IPS-15b (cell line): Measurements from ENCODE around the gene TMEM95.

Source experiments
- H3K27me3 ChIP-seq: one replicate; pipeline ENCODE4 v1.6.1; 2013; ENCODE audit warnings: low read length; ENCODE audit not compliant: control insufficient read depth, insufficient read depth
- H3K36me3 ChIP-seq: one replicate; pipeline ENCODE4 v1.6.1; 2013; ENCODE audit warnings: low read length; ENCODE audit not compliant: control insufficient read depth, insufficient read depth
- H3K4me1 ChIP-seq: one replicate; pipeline ENCODE4 v1.6.1; 2013; ENCODE audit warnings: mild to moderate bottlenecking, low read length; ENCODE audit not compliant: control insufficient read depth, insufficient read depth
- H3K4me3 ChIP-seq: one replicate; pipeline ENCODE4 v1.5.1; 2013; ENCODE audit warnings: low read depth, low read length
- H3K9ac ChIP-seq: one replicate; pipeline ENCODE4 v1.6.1; 2013; ENCODE audit warnings: low read depth, mild to moderate bottlenecking, low read length
- H3K9me3 ChIP-seq: one replicate; pipeline ENCODE4 v1.6.1; 2013; ENCODE audit warnings: mild to moderate bottlenecking, low read length; ENCODE audit not compliant: control insufficient read depth, insufficient read depth

Gene TMEM95

DNA sequence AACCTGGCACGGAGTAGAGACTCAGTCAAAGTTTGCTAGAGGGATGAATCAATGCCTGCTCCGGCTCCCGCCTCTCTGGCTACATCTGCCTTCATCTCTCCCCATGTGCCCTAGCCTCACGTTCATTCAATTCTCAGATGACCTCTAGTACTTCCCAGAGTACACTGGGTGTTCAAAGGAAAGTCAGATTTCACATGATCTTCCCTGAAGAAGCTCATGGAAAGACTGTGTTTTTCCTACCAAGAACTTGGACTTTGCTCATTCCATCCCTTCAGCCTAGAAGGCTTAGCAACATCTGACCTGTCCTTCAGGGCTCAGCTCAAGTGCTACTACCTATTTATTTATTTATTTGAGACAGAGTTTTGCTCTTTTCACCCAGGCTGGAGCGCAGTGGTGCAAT is 14.9 kb downstream of the TMEM95 start:
- Histone ChIP-seq H3K27me3 (no peaks in the 10 kb centered on the region), H3K9me3 (no peaks in the 10 kb centered on the region), H3K4me3 (no peak overlapping the region), H3K9ac (no peak overlapping the region), H3K4me1 (peaks cover 4% of the 10 kb centered on the region), H3K36me3 (no peaks in the 10 kb centered on the region)

DNA sequence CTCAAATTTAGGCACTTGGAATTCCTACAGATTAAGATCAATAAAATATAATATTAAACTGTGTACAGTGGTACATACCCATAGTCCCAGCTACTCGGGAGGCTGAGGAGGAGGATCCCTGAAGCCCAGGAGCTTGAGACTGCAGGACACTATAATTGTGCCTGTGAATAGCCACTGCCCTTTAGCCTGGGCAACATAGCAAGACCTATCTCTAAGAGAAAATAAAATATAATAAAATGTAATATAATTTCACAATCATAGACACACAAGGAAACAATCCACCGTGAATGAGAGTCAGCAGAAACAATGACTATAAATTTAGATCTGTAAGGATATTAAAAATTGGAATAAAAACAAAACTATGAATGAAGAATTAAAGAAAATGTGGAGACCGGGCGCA is 15.9 kb downstream of the TMEM95 start:
- Histone ChIP-seq H3K27me3 (no peaks in the 10 kb centered on the region), H3K36me3 (no peaks in the 10 kb centered on the region), H3K4me1 (peaks cover 4% of the 10 kb centered on the region), H3K9me3 (no peaks in the 10 kb centered on the region), H3K9ac (no peak overlapping the region), H3K4me3 (no peak overlapping the region)

DNA sequence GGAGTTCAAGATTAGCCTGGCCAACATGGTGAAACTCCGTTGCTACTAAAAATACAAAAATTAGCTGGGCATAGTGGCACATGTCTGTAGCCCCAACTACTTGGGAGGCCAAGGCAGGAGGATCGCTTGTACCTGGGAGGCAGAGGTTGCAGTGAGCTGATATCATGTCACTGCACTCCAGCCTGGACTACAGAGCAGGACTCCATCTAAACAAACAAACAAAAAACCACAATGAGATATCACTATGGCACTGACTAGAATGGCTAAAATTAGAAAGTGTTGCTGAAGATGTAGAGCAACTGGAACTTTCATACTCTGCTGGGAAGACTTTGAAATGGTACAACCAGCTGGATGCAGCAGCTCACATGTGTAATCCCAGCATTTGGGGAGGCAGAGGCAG is 19.4 kb downstream of the TMEM95 start:
- H3K4me1 ChIP-seq: no peaks in the 10 kb centered on the region
- H3K4me3 ChIP-seq: no peak overlapping the region
- H3K9me3 ChIP-seq: no peaks in the 10 kb centered on the region
- H3K27me3 ChIP-seq: no peaks in the 10 kb centered on the region
- H3K9ac ChIP-seq: no peak overlapping the region
- H3K36me3 ChIP-seq: no peaks in the 10 kb centered on the region

DNA sequence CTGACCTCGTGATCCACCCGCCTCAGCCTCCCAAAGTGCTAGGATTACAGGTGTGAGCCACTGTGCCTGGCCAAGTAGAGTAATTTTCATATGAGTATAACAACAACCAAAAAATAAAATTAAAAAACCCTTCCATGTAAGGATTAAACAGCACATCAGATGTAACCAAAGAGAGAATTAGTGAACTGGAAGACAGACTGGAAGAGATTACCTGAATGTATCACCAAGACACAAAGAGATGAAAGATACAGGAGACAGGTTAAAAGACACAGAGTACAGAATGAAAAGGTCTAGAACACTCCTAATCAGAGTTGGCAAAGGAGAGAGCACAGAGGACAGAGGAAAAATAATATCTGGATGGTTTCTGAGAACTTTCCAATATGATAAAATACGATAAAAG is 24.2 kb downstream of the TMEM95 start:
- Histone ChIP-seq H3K9ac (no peak overlapping the region), H3K4me1 (peaks cover 9% of the 10 kb centered on the region), H3K36me3 (no peaks in the 10 kb centered on the region), H3K27me3 (peaks cover 35% of the 10 kb centered on the region), H3K4me3 (no peak overlapping the region), H3K9me3 (no peaks in the 10 kb centered on the region)

DNA sequence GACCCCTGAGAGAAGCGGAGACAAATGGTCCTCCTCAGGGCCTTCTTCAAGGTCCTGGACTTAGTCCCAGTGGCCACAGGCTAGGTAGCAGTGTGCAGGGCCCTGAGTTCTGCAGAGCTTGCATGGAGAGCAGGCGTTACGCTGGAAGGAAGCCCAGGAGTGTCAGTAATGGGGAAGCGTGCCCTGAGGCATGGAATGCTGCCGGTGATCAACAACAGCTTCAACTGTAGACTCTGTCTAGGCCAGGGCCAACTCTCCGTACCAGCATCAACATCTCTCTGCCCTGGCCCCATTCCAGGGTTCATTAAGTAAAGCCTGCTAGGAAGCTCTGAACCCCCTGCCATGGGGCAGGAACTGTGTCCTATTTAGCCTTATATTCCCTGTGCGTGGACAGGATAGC is 25.4 kb downstream of the TMEM95 start:
- Histone ChIP-seq H3K4me3 (peak overlapping the region; percentile 50), H3K9ac (no peak overlapping the region)

DNA sequence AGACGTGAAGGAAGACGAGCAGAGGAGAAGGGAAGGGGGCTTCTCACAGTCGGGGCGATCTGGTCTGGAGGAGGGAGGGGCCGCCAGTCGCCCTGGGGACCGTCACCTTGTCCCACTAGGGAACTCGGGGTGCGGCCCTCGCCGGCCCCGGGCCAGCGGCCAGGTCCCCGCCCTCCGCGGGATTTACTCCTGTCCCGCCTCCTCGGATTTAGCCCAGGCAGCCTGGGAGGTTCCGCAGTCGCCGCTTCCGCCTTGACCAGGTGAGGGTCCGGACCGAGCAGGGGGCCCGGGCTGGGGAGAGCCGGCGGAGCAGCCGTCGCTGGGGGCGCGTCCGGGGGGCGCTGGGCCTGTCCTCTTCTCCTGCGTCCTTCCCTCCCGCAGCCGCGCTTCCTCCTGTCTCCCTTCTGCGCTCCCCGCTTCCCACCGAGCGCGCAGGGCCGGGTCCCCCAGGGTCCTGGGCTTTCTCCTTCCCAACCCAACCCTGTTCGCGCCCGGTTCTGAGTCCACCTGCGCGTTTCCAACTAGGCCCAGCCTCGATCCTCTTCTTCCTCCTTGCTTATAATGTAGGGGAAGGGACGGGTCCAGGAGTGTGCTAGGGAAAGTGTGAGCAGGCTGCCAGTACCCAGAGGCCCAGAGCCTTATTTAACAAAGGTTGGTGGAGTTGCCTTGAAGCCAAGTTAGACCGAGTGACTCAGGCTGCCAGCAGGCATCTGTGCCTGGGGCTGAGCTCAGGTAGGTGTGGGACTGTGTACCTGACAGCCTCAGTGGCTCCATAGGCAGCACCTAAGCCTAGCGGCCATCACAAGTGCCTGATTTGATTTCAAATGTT is 26.1 kb downstream of the TMEM95 start, which contains the start of gene TNK1:
TSS of gene TNK1 (plus strand) at position 235 of the 829 bp plus-strand sequence. CDS start 1,838 bp downstream, outside the sequence.
- Histone ChIP-seq H3K36me3 (no peaks in the 10 kb centered on the region), H3K4me3 (peak within 1 kb of the TSS; percentile 50), H3K4me1 (peaks cover 9% of the 10 kb centered on the region), H3K9ac (no peak within 1 kb of the TSS), H3K9me3 (no peaks in the 10 kb centered on the region), H3K27me3 (peaks cover 35% of the 10 kb centered on the region)

More for the DNA sequence above, 25.4 kb downstream of the TMEM95 start:
- H3K36me3 ChIP-seq: no peaks in the 10 kb centered on the region
- peaks cover 9% of the 10 kb centered on the region for H3K4me1 ChIP-seq
- no peaks in the 10 kb centered on the region for H3K9me3 ChIP-seq
- peaks cover 35% of the 10 kb centered on the region for H3K27me3 ChIP-seq

DNA sequence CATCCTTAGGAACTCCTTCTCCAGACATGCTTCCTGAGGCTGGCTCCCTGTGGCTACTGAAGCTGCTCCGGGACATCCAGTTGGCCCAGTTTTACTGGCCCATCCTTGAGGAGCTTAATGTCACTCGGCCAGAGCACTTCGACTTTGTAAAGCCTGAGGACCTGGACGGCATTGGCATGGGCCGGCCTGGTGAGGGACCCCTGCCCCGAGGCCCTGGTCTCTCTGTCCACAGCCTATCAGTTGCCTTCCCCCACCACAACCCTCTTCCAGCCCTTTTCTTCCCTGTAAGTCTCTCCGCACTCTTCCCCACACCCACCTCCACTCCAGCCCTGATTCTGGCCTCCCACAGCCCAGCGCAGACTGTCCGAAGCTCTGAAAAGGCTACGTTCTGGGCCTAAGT is 27.9 kb downstream of the TMEM95 start:
- no peak overlapping the region for H3K4me3 ChIP-seq
- peaks cover 35% of the 10 kb centered on the region for H3K27me3 ChIP-seq
- no peak overlapping the region for H3K9ac ChIP-seq
- H3K36me3 ChIP-seq: no peaks in the 10 kb centered on the region
- H3K4me1 ChIP-seq: peaks cover 9% of the 10 kb centered on the region
- H3K9me3 ChIP-seq: no peaks in the 10 kb centered on the region

DNA sequence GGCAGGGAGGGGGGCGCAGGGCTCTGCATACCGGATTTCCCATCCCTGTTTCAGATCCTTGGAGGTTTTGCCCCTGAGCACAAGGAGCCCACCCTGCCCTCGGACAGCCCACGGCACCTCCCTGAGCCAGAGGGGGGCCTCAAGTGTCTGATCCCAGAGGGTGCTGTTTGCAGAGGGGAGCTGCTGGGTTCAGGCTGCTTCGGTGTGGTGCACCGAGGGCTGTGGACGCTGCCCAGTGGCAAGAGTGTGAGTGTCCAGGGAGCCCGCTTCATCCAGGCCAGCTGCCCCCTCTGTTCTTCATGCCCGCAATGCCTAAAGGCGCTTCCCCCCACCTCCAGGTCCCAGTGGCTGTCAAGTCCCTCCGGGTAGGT is 28.4 kb downstream of the TMEM95 start:
- Histone ChIP-seq H3K4me1 (peaks cover 9% of the 10 kb centered on the region), H3K4me3 (peak overlapping the region; percentile 76), H3K9me3 (no peaks in the 10 kb centered on the region), H3K36me3 (no peaks in the 10 kb centered on the region), H3K27me3 (peaks cover 35% of the 10 kb centered on the region), H3K9ac (no peak overlapping the region)

DNA sequence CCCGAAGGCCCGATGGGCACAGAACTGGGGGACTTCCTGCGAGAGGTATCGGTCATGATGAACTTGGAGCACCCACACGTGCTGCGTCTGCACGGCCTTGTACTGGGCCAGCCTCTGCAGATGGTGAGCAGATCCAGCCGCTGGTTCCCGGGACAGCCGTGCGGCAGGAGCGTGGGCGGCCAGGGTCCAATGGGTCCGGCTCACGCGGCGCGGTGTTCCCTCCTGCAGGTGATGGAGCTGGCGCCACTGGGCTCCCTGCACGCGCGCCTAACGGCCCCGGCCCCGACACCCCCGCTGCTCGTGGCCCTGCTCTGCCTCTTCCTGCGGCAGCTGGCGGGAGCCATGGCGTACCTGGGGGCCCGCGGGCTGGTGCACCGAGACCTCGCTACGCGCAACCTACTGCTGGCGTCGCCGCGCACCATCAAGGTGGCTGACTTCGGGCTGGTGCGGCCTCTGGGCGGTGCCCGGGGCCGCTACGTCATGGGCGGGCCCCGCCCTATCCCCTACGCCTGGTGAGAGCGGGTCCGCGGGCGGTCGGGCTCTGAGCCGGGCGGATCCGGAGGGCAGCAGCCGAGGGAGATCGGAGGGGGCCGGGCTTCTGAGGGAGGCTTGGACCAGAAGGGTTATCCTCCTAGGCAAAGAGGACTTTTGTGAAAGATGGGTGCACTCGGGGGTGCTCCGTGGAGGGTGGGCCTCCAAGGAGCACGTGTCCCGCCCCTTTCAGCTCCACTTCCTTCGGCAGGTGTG is 29.0 kb downstream of the TMEM95 start:
- peak overlapping the region; percentile 76 for H3K4me3 ChIP-seq
- peaks cover 9% of the 10 kb centered on the region for H3K4me1 ChIP-seq
- H3K36me3 ChIP-seq: peaks cover under 1% of the 10 kb centered on the region
- H3K27me3 ChIP-seq: peaks cover 35% of the 10 kb centered on the region
- no peak overlapping the region for H3K9ac ChIP-seq
- no peaks in the 10 kb centered on the region for H3K9me3 ChIP-seq

DNA sequence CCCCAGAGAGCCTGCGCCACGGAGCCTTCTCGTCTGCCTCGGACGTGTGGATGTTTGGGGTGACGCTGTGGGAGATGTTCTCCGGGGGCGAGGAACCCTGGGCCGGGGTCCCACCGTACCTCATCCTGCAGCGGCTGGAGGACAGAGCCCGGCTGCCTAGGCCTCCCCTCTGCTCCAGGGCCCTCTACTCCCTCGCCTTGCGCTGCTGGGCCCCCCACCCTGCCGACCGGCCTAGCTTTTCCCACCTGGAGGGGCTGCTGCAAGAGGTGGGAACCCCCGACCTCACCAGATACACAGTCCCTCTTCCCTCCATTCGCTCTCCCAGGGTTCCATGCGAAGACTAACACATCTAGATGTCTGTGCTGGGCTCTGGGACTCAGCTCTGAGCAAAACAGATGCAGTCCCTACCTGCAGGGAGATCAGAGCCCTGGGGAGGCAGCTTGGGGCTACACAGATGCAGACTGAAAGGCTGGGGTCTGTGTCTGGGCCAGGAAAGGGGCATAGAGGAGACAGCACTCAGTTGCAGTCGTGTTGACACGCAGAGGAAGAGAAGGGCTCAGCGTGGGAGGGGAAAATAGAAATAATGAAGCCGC is 29.6 kb downstream of the TMEM95 start:
- H3K9ac ChIP-seq: no peak overlapping the region
- H3K36me3 ChIP-seq: peaks cover 4% of the 10 kb centered on the region
- peaks cover 33% of the 10 kb centered on the region for H3K27me3 ChIP-seq
- H3K4me1 ChIP-seq: peaks cover 9% of the 10 kb centered on the region
- peak overlapping the region; percentile 76 for H3K4me3 ChIP-seq
- no peaks in the 10 kb centered on the region for H3K9me3 ChIP-seq

DNA sequence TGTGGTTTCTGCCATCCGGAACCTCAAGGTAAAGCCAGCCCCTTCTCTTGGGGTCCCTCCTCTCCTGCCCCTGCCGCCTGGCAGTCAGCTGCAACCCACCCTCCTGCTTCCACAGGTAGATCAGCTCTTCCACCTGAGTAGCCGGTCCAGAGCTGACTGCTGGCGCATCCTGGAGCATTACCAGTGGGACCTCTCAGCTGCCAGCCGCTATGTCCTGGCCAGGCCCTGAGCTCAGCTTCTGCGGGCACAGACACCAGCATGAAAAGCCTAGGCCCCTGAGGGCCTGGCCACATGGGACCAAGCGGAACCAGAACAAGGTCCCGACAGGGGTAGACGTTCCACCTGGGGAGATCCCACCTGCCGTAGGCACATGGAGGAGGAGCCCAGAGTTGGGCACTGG is 33.9 kb downstream of the TMEM95 start:
- Histone ChIP-seq H3K4me1 (no peaks in the 10 kb centered on the region), H3K9ac (no peak overlapping the region), H3K9me3 (no peaks in the 10 kb centered on the region), H3K27me3 (no peaks in the 10 kb centered on the region), H3K4me3 (no peak overlapping the region), H3K36me3 (peaks cover 17% of the 10 kb centered on the region)
